Neuronal stem cell (in vitro differentiated cells): ENCODE measurements around the gene PLCB3.

ENCODE experiments used
- DNase-seq: peaks from one replicate; pipeline ENCODE4 v3.0.0-alpha.2; 2013; ENCODE audit warnings: low spot score
- H2AFZ ChIP-seq: one replicate; pipeline ENCODE4 v1.6.1; 2013; ENCODE audit warnings: mild to moderate bottlenecking, low read length, inconsistent platforms
- H2AK5ac ChIP-seq: 2 replicates; pipeline ENCODE4 v1.6.1; 2013; ENCODE audit warnings: low read depth, mild to moderate bottlenecking, inconsistent platforms, low read length, moderate library complexity, mixed read lengths
- H2BK120ac ChIP-seq: 2 replicates; pipeline ENCODE4 v1.6.1; 2013; ENCODE audit warnings: low read depth, mild to moderate bottlenecking, inconsistent platforms, low read length, moderate library complexity, mixed read lengths
- H2BK12ac ChIP-seq: one replicate; pipeline ENCODE4 v1.6.1; 2013; ENCODE audit warnings: low read length, inconsistent platforms
- H2BK15ac ChIP-seq: 2 replicates; pipeline ENCODE4 v1.6.1; 2013; ENCODE audit warnings: mild to moderate bottlenecking, low read length, inconsistent platforms, mixed read lengths
- H2BK5ac ChIP-seq: one replicate; pipeline ENCODE4 v1.6.1; 2013; ENCODE audit warnings: inconsistent platforms, mild to moderate bottlenecking, low read length, moderate library complexity
- H3K14ac ChIP-seq: one replicate; pipeline ENCODE4 v1.6.1; 2013; ENCODE audit warnings: low read length, inconsistent platforms
- H3K18ac ChIP-seq: 2 replicates; pipeline ENCODE4 v1.6.1; 2013; ENCODE audit warnings: low read length, inconsistent platforms
- H3K23ac ChIP-seq: 2 replicates; pipeline ENCODE4 v1.6.1; 2013; ENCODE audit warnings: low read depth, mild to moderate bottlenecking, mixed read lengths, low read length, inconsistent platforms; ENCODE audit not compliant: poor library complexity
- H3K27ac ChIP-seq: replicated peaks from 3 replicates; pipeline ENCODE4 v1.5.1; 2013; ENCODE audit warnings: low read length, inconsistent platforms
- H3K27me3 ChIP-seq, 3 experiments: 2 replicates each; pipeline ENCODE4 v1.6.1; 2013; ENCODE audit warnings: low read length in 3 of 3, mild to moderate bottlenecking in 2 of 3, inconsistent platforms in 1 of 3, low read depth in 1 of 3, mixed read lengths in 1 of 3, moderate library complexity in 1 of 3; ENCODE audit not compliant: control insufficient read depth in 3 of 3, insufficient read depth in 3 of 3
- H3K36me3 ChIP-seq, 2 donors: replicated peaks in 1 of 2; 2 replicates each; pipeline ENCODE4 v1.6.1; 2013; ENCODE audit warnings: low read length in 2 of 2; ENCODE audit not compliant: control insufficient read depth in 2 of 2, insufficient read depth in 2 of 2
- H3K4ac ChIP-seq: 2 replicates; pipeline ENCODE4 v1.6.1; 2013; ENCODE audit warnings: inconsistent platforms, mild to moderate bottlenecking, low read length, moderate library complexity
- H3K4me1 ChIP-seq, 2 donors: 1 replicate in 1 of 2; 2 replicates in 1 of 2; pipeline ENCODE4 v1.6.1; 2013; ENCODE audit warnings: low read length in 2 of 2, low read depth in 1 of 2; ENCODE audit not compliant: control insufficient read depth in 2 of 2, insufficient read depth in 1 of 2
- H3K4me2 ChIP-seq: one replicate; pipeline ENCODE4 v1.6.1; 2013; ENCODE audit warnings: mild to moderate bottlenecking, low read length, inconsistent platforms; ENCODE audit not compliant: insufficient read depth, poor library complexity, severe bottlenecking
- H3K4me3 ChIP-seq, 2 donors: 2 replicates each; pipeline ENCODE4 v1.5.1; 2013; ENCODE audit warnings: low read length in 2 of 2, mild to moderate bottlenecking in 2 of 2, inconsistent platforms in 1 of 2, moderate library complexity in 1 of 2
- H3K79me1 ChIP-seq: one replicate; pipeline ENCODE4 v1.6.1; 2013; ENCODE audit warnings: low read depth, mild to moderate bottlenecking, inconsistent platforms, low read length, moderate library complexity
- H3K9ac ChIP-seq: one replicate; pipeline ENCODE4 v1.6.1; 2013; ENCODE audit warnings: mild to moderate bottlenecking, low read depth, low read length, inconsistent platforms; ENCODE audit not compliant: poor library complexity
- H3K9me3 ChIP-seq, 2 donors: replicated peaks in 1 of 2; 2 replicates each; pipeline versions ENCODE3 to v1.6.1; 2013; ENCODE audit warnings: low read length in 2 of 2, mild to moderate bottlenecking in 2 of 2, inconsistent platforms in 1 of 2, low read depth in 1 of 2, mixed read lengths in 1 of 2, moderate library complexity in 1 of 2; ENCODE audit not compliant: control insufficient read depth in 2 of 2, insufficient read depth in 1 of 2
- H4K8ac ChIP-seq: one replicate; pipeline ENCODE4 v1.6.1; 2013; ENCODE audit warnings: low read depth, mild to moderate bottlenecking, inconsistent platforms, low read length, moderate library complexity
- H4K91ac ChIP-seq: one replicate; pipeline ENCODE4 v1.6.1; 2013; ENCODE audit warnings: low read length, low read depth, mild to moderate bottlenecking, inconsistent platforms; ENCODE audit not compliant: poor library complexity
- WGBS, 2 donors: extraction: QIAGEN DNeasy Blood & Tissue Kit; methylation state at CpG; one replicate each; pipeline ENCODE4 v1.1.7; 2013; ENCODE audit warnings: missing lambda C conversion rate in 2 of 2, mixed read lengths in 1 of 2; ENCODE audit not compliant: insufficient read length in 2 of 2, insufficient replicate concordance in 1 of 2; ENCODE audit errors: extremely low coverage in 2 of 2; 5-methylcytosine and 5-hydroxymethylcytosine counted together

Gene PLCB3

DNA sequence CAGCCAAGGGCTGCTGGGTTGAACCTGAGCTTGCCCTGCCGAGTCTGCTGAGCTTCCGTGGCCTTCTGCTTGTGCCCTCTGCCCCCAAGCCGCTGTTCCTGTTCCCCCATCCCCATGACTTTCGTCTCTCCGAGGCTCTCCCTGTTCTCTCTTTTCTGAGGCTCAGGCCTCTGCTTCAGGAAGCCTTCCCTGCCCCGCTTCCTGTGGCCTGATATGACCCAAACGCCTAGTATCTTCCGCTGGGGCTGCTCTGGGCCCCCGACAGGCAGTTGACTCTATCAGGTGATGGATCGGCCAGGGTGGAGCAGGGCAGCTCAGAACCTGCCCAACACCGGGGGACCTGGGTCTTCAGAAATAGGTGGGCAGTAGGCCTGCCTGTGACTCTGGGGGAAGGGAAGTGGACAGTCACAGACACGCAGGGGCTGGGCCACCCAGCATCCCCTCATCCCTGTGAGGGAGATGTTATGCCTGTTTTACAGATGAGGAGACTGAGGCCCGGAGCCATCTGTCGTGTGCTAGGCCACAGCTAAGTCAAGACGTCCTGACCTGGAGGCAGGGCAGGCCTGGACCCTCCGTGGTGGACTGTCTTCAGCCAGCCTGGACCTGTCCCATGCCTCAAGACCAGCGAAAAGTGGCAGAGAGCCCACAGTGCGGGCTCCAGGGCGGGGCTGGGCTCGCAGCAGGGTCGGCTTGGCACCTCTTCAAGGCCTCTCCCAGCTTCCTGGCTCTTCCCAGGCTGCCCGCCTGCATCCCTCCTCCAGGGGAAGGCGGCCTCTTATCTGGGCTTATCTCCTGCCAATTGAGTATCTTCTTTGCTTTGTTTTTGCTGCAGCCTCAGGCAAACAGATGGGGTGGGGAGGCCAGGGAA, 16.9 kb downstream of the PLCB3 start:
- no peaks in the 10 kb centered on the region for H3K27me3 ChIP-seq
- no peak overlapping the region for H2BK15ac ChIP-seq
- H3K79me1 ChIP-seq: peaks cover 3% of the 10 kb centered on the region
- H3K23ac ChIP-seq: peak overlapping the region; percentile 100
- H3K18ac ChIP-seq: peak overlapping the region; percentile 3
- no peak overlapping the region for H3K4ac ChIP-seq
- H3K27ac ChIP-seq: peak overlapping the region; percentile 96
- peak overlapping the region; percentile 72 for H3K9ac ChIP-seq
- peak overlapping the region; percentile 53 for H2AK5ac ChIP-seq
- no peak overlapping the region for H4K91ac ChIP-seq
- H3K14ac ChIP-seq: no peak overlapping the region
- peaks cover 17 to 38% of the 10 kb centered on the region in 2 donors for H3K36me3 ChIP-seq
- no peak overlapping the region for H4K8ac ChIP-seq
- peak overlapping the region; percentile 98 for H3K4me2 ChIP-seq
- H2BK12ac ChIP-seq: peak overlapping the region; percentile 22
- H3K4me3 ChIP-seq: peak overlapping the region; percentile 63 to 86
- H2BK5ac ChIP-seq: peak overlapping the region; percentile 48
- H2AFZ ChIP-seq: no peak overlapping the region
- WGBS, 2 donors: no CpG with 5 or more reads among the region's 23 CpGs
- H3K9me3 ChIP-seq: no peaks in the 10 kb centered on the region
- no peak overlapping the region for H2BK120ac ChIP-seq
- peaks cover 13 to 19% of the 10 kb centered on the region in 2 donors for H3K4me1 ChIP-seq
- no peak for DNase-seq

DNA sequence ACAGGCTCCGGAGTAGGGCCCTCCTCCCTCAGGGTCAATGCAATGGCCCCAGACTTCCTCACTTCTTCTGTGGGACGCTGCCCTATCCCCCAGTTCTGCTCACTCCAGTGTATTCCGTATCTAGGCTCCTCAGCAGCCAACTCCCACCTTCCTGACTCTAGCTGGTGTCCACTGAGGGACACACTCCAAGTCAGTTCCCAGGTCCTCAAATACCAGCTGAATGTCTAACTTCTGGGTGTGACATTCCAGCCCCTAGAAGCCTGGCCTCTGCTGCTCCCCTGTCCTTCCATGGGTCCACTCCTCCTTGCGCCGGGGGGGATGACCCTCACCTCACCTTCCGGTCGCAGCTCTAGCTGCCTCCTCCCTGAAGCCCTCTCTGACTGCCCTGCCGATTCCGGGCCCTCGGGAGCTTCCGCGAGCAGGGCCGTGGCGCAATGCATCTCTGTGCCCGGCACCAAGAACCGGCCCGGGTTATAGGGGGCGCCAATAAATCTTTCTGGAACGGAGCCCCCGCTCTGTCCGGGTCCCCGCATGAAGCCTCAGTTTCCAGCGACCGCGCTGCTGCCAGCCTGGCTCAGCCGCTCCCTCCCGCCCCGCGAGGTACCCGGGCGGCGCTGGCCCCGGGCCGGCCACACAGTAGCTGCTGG, 17.7 kb downstream of the PLCB3 start:
- Histone ChIP-seq H3K4ac (peak overlapping the region; percentile 84), H3K79me1 (peaks cover 4% of the 10 kb centered on the region), H3K9ac (peak overlapping the region; percentile 96), H2AK5ac (peak overlapping the region; percentile 96), H3K23ac (peak overlapping the region; percentile 100), H3K14ac (peak overlapping the region; percentile 94), H2BK12ac (no peak overlapping the region), H3K4me2 (peak overlapping the region; percentile 98), H3K18ac (peak overlapping the region; percentile 96), H4K91ac (no peak overlapping the region), H3K36me3 (peaks cover 15 to 32% of the 10 kb centered on the region in 2 donors), H3K9me3 (no peaks in the 10 kb centered on the region), H2BK15ac (peak overlapping the region; percentile 92), H3K4me3 (peak overlapping the region; percentile 63 to 86), H2AFZ (peak overlapping the region; percentile 94), H4K8ac (no peak overlapping the region), H3K27ac (peak overlapping the region; percentile 96), H3K27me3 (no peaks in the 10 kb centered on the region), H2BK5ac (peak overlapping the region; percentile 82), H3K4me1 (peaks cover 9 to 19% of the 10 kb centered on the region in 2 donors), H2BK120ac (peak overlapping the region; percentile 17)
- no CpG with 5 or more reads among the region's 34 CpGs for WGBS, 2 donors
- no peak for DNase-seq

DNA sequence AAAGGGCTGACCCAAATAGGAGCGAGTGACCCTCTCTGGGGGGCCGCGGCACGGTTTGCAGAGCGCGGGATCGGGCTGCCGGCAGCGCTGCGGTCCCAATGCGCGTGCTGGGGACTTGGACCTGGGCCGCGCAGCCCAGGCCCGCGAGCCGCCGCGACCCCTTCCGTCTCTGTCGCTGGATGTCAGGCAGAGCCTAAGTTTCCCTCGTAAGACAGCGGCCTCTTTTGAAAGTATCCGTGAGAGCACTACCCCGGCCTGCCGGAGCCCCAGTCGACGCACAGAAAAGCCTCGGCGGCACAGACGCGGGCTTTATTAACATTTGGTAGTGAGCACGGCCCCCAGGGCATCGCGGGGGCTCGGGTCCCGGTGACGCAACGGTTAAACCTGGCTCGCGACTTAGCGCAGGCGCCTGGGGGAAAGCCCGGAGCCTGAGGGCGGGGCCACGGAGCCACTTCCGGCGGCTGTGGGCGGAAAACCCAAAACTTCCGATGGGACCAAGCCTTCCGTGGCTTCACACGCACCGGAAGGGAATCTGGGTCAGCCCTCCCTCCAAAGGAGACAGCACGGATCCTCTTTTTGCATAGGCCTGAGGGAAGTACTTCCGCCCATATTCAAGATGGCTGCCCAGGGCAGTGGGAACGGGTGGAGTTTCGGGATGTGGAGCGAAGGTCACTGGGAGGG, 18.4 kb downstream of the PLCB3 start:
- WGBS, 2 donors: no CpG with 5 or more reads among the region's 58 CpGs
- H3K18ac ChIP-seq: peak overlapping the region; percentile 96

More for the DNA sequence above, 18.4 kb downstream of the PLCB3 start:
- Histone ChIP-seq H3K36me3 (peaks cover 14 to 26% of the 10 kb centered on the region in 2 donors), H4K91ac (no peak overlapping the region), H2BK120ac (peak overlapping the region; percentile 17), H2BK15ac (peak overlapping the region; percentile 92), H3K27me3 (no peaks in the 10 kb centered on the region), H4K8ac (no peak overlapping the region), H3K4me2 (peak overlapping the region; percentile 98), H3K14ac (peak overlapping the region; percentile 94), H3K4ac (peak overlapping the region; percentile 84), H3K23ac (peak overlapping the region; percentile 100), H2BK5ac (peak overlapping the region; percentile 82), H2BK12ac (no peak overlapping the region), H3K9ac (peak overlapping the region; percentile 96), H3K4me3 (peak overlapping the region; percentile 84 to 88), H2AK5ac (peak overlapping the region; percentile 96), H3K4me1 (peaks cover 9 to 19% of the 10 kb centered on the region in 2 donors), H3K27ac (peak overlapping the region; percentile 96), H3K9me3 (no peaks in the 10 kb centered on the region), H2AFZ (peak overlapping the region; percentile 94), H3K79me1 (peaks cover 5% of the 10 kb centered on the region)
- DNase-seq: peak; percentile 99
